Keratinocyte (primary cell): Measurements from ENCODE around the gene NECTIN1.

Experiments
- CTCF ChIP-seq, 3 experiments: IDR thresholded peaks in 1 of 3; conservative IDR thresholded peaks in 1 of 3; optimal IDR thresholded peaks in 1 of 3; 2 replicates in 2 of 3; 3 replicates in 1 of 3; pipeline versions ENCODE3 to v1.5.1; 2011; ENCODE audit warnings: low read length in 3 of 3, mild to moderate bottlenecking in 3 of 3, moderate library complexity in 2 of 3, control low read depth in 1 of 3, inconsistent platforms in 1 of 3; ENCODE audit not compliant: insufficient read depth in 2 of 3; ENCODE audit errors: extremely low read depth in 1 of 3
- EZH2 ChIP-seq: IDR thresholded peaks from one replicate; pipeline ENCODE4 v1.6.1; 2012; ENCODE audit warnings: inconsistent platforms, mild to moderate bottlenecking, low read length, moderate library complexity

- TF ChIP-seq CTCF (optimal IDR thresholded peaks at IDR 0.05 in 1 of 3, IDR thresholded peaks at IDR 0.05 in 1 of 3, conservative IDR thresholded peaks at IDR 0.05 in 1 of 3; ENCODE audit: extremely low read depth in 1 of 3, insufficient read depth in 2 of 3, low read length in 3 of 3) (no peak), EZH2 (no peak)
Observed at GRCh38 chr11:119723952-119724325, 5.1 kb downstream of the NECTIN1 start.
